ENCODE data around the gene ZNF268.

GRCh38 chr12:133221241-133221640, 39.9 kb downstream of the ZNF268 start:
- TF ChIP-seq, protein P1, sequence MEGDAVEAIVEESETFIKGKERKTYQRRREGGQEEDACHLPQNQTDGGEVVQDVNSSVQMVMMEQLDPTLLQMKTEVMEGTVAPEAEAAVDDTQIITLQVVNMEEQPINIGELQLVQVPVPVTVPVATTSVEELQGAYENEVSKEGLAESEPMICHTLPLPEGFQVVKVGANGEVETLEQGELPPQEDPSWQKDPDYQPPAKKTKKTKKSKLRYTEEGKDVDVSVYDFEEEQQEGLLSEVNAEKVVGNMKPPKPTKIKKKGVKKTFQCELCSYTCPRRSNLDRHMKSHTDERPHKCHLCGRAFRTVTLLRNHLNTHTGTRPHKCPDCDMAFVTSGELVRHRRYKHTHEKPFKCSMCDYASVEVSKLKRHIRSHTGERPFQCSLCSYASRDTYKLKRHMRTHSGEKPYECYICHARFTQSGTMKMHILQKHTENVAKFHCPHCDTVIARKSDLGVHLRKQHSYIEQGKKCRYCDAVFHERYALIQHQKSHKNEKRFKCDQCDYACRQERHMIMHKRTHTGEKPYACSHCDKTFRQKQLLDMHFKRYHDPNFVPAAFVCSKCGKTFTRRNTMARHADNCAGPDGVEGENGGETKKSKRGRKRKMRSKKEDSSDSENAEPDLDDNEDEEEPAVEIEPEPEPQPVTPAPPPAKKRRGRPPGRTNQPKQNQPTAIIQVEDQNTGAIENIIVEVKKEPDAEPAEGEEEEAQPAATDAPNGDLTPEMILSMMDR (IDR thresholded peaks at IDR 0.05): no peak
- no peak for TF ChIP-seq POLR2AphosphoS5 (IDR thresholded peaks at IDR 0.05; ENCODE audit: low read depth, low read length)
- TF ChIP-seq REST (IDR thresholded peaks at IDR 0.05; ENCODE audit: insufficient read depth in 1 of 2, low read depth in 2 of 2, low read length in 1 of 2): no peak
